Measurements from ENCODE around the gene SAXO1.

Gene SAXO1

GRCh38 chr9:18877984-18878383 is 155.0 kb downstream of the SAXO1 start:
- CTCF ChIA-PET, result no interaction called here
- POLR2A ChIA-PET, result no interaction called here
- TF ChIP-seq CTCF (IDR thresholded peaks at IDR 0.05; ENCODE audit: control extremely low read depth, extremely low read depth, low read depth, missing control alignments), result no peak
- no peak for DNase-seq (ENCODE audit: extremely low spot score)
